Adrenal gland (tissue), 5 donors: ENCODE results near the gene MED14.

Experiments used
- CTCF ChIP-seq, 6 experiments: fragments of 450-650 bp in 4 of 6; fragments of 200-600 bp in 2 of 6; sonication (generic) in 1 of 6; IDR thresholded peaks; 1 replicate in 5 of 6; 2 replicates in 1 of 6; pipeline versions ENCODE4 v1.5.1 to v1.8.0; 2016 to 2021; ENCODE audit warnings: antibody characterized with exemption in 6 of 6, mild to moderate bottlenecking in 2 of 6, moderate library complexity in 1 of 6
- POLR2A ChIP-seq, 2 donors: fragments of 450-650 bp; IDR thresholded peaks; one replicate each; pipeline ENCODE4 v1.6.1; 2017; ENCODE audit warnings: antibody characterized with exemption in 2 of 2, mild to moderate bottlenecking in 2 of 2, moderate library complexity in 1 of 2
- donor health status: DM: no; HTN: no; CAD: no.

GRCh38 chrX:40687169-40687568 lies 48.2 kb downstream of the MED14 start:
- TF ChIP-seq CTCF (IDR thresholded peaks at IDR 0.05) (no peak), POLR2A (IDR thresholded peaks at IDR 0.05) (no peak)
